Measurements from ENCODE around the gene METTL6. TPM values are rescaled to one million over a fixed set of nuclear protein-coding genes. Genes with fewer than 3 reads are reported as not detected.

METTL6 gene
- total RNA-seq, 1 donor from 2014 or later = 13.8 TPM

- Histone ChIP-seq H3K4me3 (no peak overlapping the region), H3K27ac (peak overlapping the region; percentile 21), H3K9me3 (no peaks in the 10 kb centered on the region), H3K36me3 (no peaks in the 10 kb centered on the region), H3K27me3 (no peaks in the 10 kb centered on the region), H3K4me1 (peaks cover 17% of the 10 kb centered on the region)
- intact Hi-C loops (cut with DNase I) = no loop called here
- TF ChIP-seq POLR2A (IDR thresholded peaks at IDR 0.05) (no peak), POLR2AphosphoS5 (IDR thresholded peaks at IDR 0.05; ENCODE audit: insufficient read depth in 1 of 2, low read depth in 1 of 2) (no peak)
- TF ChIP-seq, protein P1, sequence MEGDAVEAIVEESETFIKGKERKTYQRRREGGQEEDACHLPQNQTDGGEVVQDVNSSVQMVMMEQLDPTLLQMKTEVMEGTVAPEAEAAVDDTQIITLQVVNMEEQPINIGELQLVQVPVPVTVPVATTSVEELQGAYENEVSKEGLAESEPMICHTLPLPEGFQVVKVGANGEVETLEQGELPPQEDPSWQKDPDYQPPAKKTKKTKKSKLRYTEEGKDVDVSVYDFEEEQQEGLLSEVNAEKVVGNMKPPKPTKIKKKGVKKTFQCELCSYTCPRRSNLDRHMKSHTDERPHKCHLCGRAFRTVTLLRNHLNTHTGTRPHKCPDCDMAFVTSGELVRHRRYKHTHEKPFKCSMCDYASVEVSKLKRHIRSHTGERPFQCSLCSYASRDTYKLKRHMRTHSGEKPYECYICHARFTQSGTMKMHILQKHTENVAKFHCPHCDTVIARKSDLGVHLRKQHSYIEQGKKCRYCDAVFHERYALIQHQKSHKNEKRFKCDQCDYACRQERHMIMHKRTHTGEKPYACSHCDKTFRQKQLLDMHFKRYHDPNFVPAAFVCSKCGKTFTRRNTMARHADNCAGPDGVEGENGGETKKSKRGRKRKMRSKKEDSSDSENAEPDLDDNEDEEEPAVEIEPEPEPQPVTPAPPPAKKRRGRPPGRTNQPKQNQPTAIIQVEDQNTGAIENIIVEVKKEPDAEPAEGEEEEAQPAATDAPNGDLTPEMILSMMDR (IDR thresholded peaks at IDR 0.05) = no peak
- no peak for DNase-seq (ENCODE audit: extremely low spot score in 2 of 2)
Measured at GRCh38 chr3:15360788-15361493, 66.4 kb downstream of the METTL6 start.

Small RNA genes lying within 50 kb of the gene (small RNA-seq; reads per million reads assigned to genes)
- not detected for gene HMGN2P7
- gene RNU6-1024P = not detected

Other genes with a start within 250 kb of the METTL6 start
- 72.4 TPM for gene CAPN7, start 221.3 kb downstream of the METTL6 start, total RNA-seq
- gene SH3BP5, start 95.0 kb downstream of the METTL6 start, total RNA-seq = 78.6 TPM
- 15.7 TPM for gene EAF1, start 54 bp upstream of the METTL6 start, total RNA-seq
- 12.8 TPM for gene COLQ, start 94.2 kb upstream of the METTL6 start, total RNA-seq
- 8.1 TPM for gene HACL1, start 174.0 kb upstream of the METTL6 start, total RNA-seq
- 10.6 TPM for gene BTD, start 174.2 kb upstream of the METTL6 start, total RNA-seq